PFSK-1 (cell line): Measurements from ENCODE around the gene GNB3.

Experiments
- FOXP2 ChIP-seq: optimal IDR thresholded peaks from 2 replicates; pipeline ENCODE3; 2011; ENCODE audit warnings: borderline replicate concordance, control low read depth, inconsistent platforms; ENCODE audit not compliant: insufficient read depth; ENCODE audit errors: extremely low read length, extremely low read depth
- POLR2AphosphoS5 ChIP-seq: IDR thresholded peaks from 2 replicates; pipeline ENCODE4 v1.6.1; 2012; ENCODE audit warnings: low read depth, mild to moderate bottlenecking, control low read depth, low read length, moderate library complexity
- REST ChIP-seq, 2 experiments: IDR thresholded peaks; 2 replicates each; pipeline versions ENCODE4 v1.6.1 to v1.8.0; 2011 to 2012; ENCODE audit warnings: low read depth in 2 of 2, low read length in 2 of 2, control low read depth in 1 of 2, inconsistent platforms in 1 of 2, mild to moderate bottlenecking in 1 of 2, moderate library complexity in 1 of 2; ENCODE audit not compliant: insufficient read depth in 1 of 2
- SIN3A ChIP-seq: IDR thresholded peaks from 2 replicates; pipeline ENCODE4 v1.6.1; 2012; ENCODE audit warnings: mild to moderate bottlenecking, low read length, moderate library complexity, borderline replicate concordance; ENCODE audit not compliant: insufficient read depth
- TAF1 ChIP-seq: IDR thresholded peaks from 2 replicates; pipeline ENCODE4 v1.6.1; 2012; ENCODE audit warnings: low read length, control low read depth, borderline replicate concordance; ENCODE audit not compliant: insufficient read depth

The GNB3 gene

GRCh38 chr12:6843118-6843902, 2.6 kb downstream of the GNB3 start:
- TF ChIP-seq REST (IDR thresholded peaks at IDR 0.05; ENCODE audit: insufficient read depth in 1 of 2, low read depth in 2 of 2, low read length in 2 of 2) (no peak), FOXP2 (no peak), SIN3A (no peak), POLR2AphosphoS5 (no peak), TAF1 (no peak)

GRCh38 chr12:6845395-6845794, 4.7 kb downstream of the GNB3 start:
- no peak for TF ChIP-seq TAF1
- TF ChIP-seq FOXP2, result no peak
- no peak for TF ChIP-seq REST (IDR thresholded peaks at IDR 0.05; ENCODE audit: insufficient read depth in 1 of 2, low read depth in 2 of 2, low read length in 2 of 2)
- TF ChIP-seq POLR2AphosphoS5, result no peak
- TF ChIP-seq SIN3A, result no peak

GRCh38 chr12:6846316-6846869, 5.7 kb downstream of the GNB3 start:
- TF ChIP-seq FOXP2 (no peak), POLR2AphosphoS5 (no peak), TAF1 (no peak), SIN3A (no peak), REST (IDR thresholded peaks at IDR 0.05; ENCODE audit: insufficient read depth in 1 of 2, low read depth in 2 of 2, low read length in 2 of 2) (no peak)

GRCh38 chr12:6847676-6848075, 7.0 kb downstream of the GNB3 start:
- TF ChIP-seq SIN3A (no peak), REST (IDR thresholded peaks at IDR 0.05; ENCODE audit: insufficient read depth in 1 of 2, low read depth in 2 of 2, low read length in 2 of 2) (no peak), TAF1 (no peak), POLR2AphosphoS5 (no peak), FOXP2 (no peak)

- TF ChIP-seq SIN3A, result no peak
- no peak for TF ChIP-seq FOXP2
- no peak for TF ChIP-seq POLR2AphosphoS5
- no peak for TF ChIP-seq TAF1
- TF ChIP-seq REST (IDR thresholded peaks at IDR 0.05; ENCODE audit: insufficient read depth in 1 of 2, low read depth in 2 of 2, low read length in 2 of 2), result no peak
Measured at GRCh38 chr12:6849427-6849826, 8.7 kb downstream of the GNB3 start.
